SK-N-SH (cell line): ENCODE data around the gene CD63.

Experiments
- JUND ChIP-seq: IDR thresholded peaks from 2 replicates; pipeline ENCODE4 v1.4.0; 2012
- POLR2AphosphoS5 ChIP-seq: IDR thresholded peaks from 2 replicates; pipeline ENCODE4 v1.6.1; 2012; ENCODE audit warnings: low read depth, low read length
- YY1 ChIP-seq: IDR thresholded peaks from 2 replicates; pipeline ENCODE4 v1.4.0; 2012; ENCODE audit warnings: low read depth, mild to moderate bottlenecking

GRCh38 chr12:55762646-55763045 is 33.8 kb upstream of the CD63 start:
- TF ChIP-seq YY1 = no peak
- TF ChIP-seq JUND = no peak
- TF ChIP-seq POLR2AphosphoS5 = no peak
